ENCODE results near the gene TSPAN10. TPM values are rescaled to one million over a fixed set of nuclear protein-coding genes. Genes with fewer than 3 reads are reported as not detected.

TSPAN10 gene
- total RNA-seq, 2 experiments from 2014 or later: 0.38 to 0.43 TPM

DNA sequence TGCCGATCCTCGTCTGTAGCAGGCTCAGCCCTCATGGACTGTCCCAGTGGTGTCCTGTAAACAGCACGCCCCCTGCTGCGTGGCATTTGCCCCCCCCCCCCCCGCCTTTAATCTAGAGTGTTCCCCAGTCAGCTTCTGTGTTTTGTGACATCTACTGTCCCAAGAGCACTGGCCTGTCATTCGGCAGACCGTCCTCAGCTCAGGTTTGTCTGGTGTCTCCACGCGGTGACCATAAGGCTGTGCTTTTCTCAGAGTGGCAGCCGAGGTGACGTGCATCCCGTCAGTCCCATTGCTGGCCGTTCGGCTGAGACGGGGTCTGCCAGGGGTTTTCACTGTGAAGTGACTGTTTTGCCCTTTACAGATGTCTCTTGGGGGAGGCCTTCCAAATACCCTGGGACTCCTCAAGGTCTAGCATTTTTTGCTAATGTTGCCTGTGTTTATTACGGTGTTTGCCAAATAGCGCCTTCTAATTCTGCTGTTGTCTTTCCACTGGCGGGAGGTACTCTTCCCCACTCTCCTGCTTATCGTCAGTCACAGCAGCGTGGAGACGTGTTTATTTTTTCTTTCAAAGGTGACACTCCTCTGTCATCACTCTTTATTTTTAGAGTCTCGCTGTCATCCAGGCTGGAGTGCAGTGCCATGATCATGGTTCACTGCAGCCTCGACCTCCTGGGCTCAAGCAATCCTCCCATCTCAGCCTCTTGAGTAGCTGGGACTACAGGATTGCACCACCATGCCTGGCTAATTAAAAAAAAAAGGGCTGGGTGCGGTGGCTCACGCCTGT lies 60.5 kb downstream of the TSPAN10 start:
- Mint-ChIP-seq H3K27me3 (no peaks in the 10 kb centered on the region), H3K9me3 (no peaks in the 10 kb centered on the region), H3K4me1 (peaks cover 19% of the 10 kb centered on the region), H3K36me3 (ENCODE audit: low read depth) (peaks cover 49% of the 10 kb centered on the region), H3K27ac (no peak overlapping the region), H3K4me3 (no peak overlapping the region)
- no peak for DNase-seq
- ChIA-PET CTCF (no interaction called here), POLR2A (interaction anchor here (0.6 to 2.5 kb wide), 2 partner anchors 13 to 336 kb away, joined by 3 to 13 read pairs; partner anchors contain the start of genes ARL16 and HGS)

Other genes starting within 250 kb of the TSPAN10 start
- under 1 TPM; 0.15 to 0.18 TPM for gene BAHCC1, start 241.7 kb upstream of the TSPAN10 start, total RNA-seq
- gene ACTG1, start 124.4 kb upstream of the TSPAN10 start, total RNA-seq: 1,000 to 10,000 TPM; 3,658 to 3,769 TPM
- gene FSCN2, start 108.8 kb upstream of the TSPAN10 start, total RNA-seq: under 1 TPM; 0.43 to 0.50 TPM
- gene FAAP100, start 84.8 kb upstream of the TSPAN10 start, total RNA-seq: 10 to 100 TPM; 29.0 TPM
- gene NPLOC4, start 84 bp upstream of the TSPAN10 start, total RNA-seq: 10 to 100 TPM; 84.6 to 89.0 TPM
- gene PDE6G, start 19.3 kb downstream of the TSPAN10 start, total RNA-seq: 10 to 100 TPM; 10.0 to 10.9 TPM
- gene OXLD1, start 29.4 kb downstream of the TSPAN10 start, total RNA-seq: 10 to 100 TPM; 59.3 TPM
- 10 to 100 TPM; 28.8 to 33.3 TPM for gene CCDC137, start 29.5 kb downstream of the TSPAN10 start, total RNA-seq
- gene ARL16, start 46.6 kb downstream of the TSPAN10 start, total RNA-seq: 10 to 100 TPM; 17.5 to 17.8 TPM
- 100 to 1,000 TPM; 122 to 130 TPM for gene HGS, start 46.8 kb downstream of the TSPAN10 start, total RNA-seq
- 10 to 100 TPM; 57.2 to 59.6 TPM for gene MRPL12, start 66.2 kb downstream of the TSPAN10 start, total RNA-seq
- gene SLC25A10, start 75.1 kb downstream of the TSPAN10 start, total RNA-seq: 10 to 100 TPM; 18.5 to 22.1 TPM
- not detected for gene GCGR, start 167.0 kb downstream of the TSPAN10 start, total RNA-seq
- 10 to 100 TPM; 37.1 to 38.2 TPM for gene MCRIP1, start 196.1 kb downstream of the TSPAN10 start, total RNA-seq
- not detected for gene PPP1R27, start 197.9 kb downstream of the TSPAN10 start, total RNA-seq
- gene P4HB, start 223.3 kb downstream of the TSPAN10 start, total RNA-seq: 100 to 1,000 TPM; 483 to 496 TPM
- gene ARHGDIA, start 234.1 kb downstream of the TSPAN10 start, total RNA-seq: 100 to 1,000 TPM; 636 to 661 TPM

All from activated CD4-positive, alpha-beta memory T cell treated with anti-CD3 and anti-CD28 coated beads, Interleukin-2, amount 10 ng/mL, durations not matched to agents 7 days and 5 days (primary cell).